ENCODE results near the gene RIMKLA. TPM values are rescaled to one million over a fixed set of nuclear protein-coding genes. Genes with fewer than 3 reads are reported as not detected.

Gene RIMKLA
- total and polyA plus RNA-seq, 2 of the 13 experiments (the other 11 are each of a cell fraction or from before 2014, with no cell fraction given) = 2.5 to 3.8 TPM

DNA sequence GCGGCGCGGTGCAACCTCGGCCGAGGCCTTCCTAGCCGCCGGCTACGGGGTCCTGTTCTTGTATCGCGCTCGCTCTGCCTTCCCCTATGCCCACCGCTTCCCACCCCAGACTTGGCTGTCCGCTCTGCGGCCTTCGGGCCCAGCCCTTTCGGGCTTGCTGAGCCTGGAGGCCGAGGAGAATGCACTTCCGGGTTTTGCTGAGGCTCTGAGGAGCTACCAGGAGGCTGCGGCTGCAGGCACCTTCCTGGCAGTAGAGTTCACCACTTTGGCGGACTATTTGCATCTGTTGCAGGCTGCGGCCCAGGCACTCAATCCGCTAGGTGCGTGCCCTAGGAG lies 76.1 kb downstream of the RIMKLA start (continued):
- TF ChIP-seq, protein P1, sequence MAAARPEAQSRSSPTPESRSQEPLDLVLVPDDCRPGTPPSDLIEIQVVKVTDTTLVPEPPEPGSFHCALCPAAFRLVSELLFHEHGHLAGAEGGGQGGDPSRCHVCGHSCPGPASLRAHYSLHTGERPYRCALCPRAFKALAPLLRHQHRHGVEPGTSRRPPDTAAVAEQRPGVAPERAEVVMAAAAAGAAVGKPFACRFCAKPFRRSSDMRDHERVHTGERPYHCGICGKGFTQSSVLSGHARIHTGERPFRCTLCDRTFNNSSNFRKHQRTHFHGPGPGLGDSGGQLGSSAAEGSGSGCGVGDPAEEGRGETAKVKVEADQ (CRISPR knock-in tag; IDR thresholded peaks at IDR 0.05; ENCODE audit: borderline replicate concordance) = no peak
- TF ChIP-seq ZNF572 (CRISPR knock-in tag; IDR thresholded peaks at IDR 0.05) = no peak
- no peak for TF ChIP-seq ZNF296 (CRISPR knock-in tag; conservative IDR thresholded peaks at IDR 0.05)
- TF ChIP-seq ZNF263 (CRISPR knock-in tag; IDR thresholded peaks at IDR 0.05) = no peak
- TF ChIP-seq KAT7 (CRISPR knock-in tag; IDR thresholded peaks at IDR 0.05; ENCODE audit: borderline replicate concordance) = no peak
- TF ChIP-seq, protein P2, sequence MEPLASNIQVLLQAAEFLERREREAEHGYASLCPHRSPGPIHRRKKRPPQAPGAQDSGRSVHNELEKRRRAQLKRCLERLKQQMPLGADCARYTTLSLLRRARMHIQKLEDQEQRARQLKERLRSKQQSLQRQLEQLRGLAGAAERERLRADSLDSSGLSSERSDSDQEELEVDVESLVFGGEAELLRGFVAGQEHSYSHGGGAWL (CRISPR knock-in tag; IDR thresholded peaks at IDR 0.05) = peak; percentile 72; the same call in 1 of the 2 replicates
- TF ChIP-seq, protein P3, sequence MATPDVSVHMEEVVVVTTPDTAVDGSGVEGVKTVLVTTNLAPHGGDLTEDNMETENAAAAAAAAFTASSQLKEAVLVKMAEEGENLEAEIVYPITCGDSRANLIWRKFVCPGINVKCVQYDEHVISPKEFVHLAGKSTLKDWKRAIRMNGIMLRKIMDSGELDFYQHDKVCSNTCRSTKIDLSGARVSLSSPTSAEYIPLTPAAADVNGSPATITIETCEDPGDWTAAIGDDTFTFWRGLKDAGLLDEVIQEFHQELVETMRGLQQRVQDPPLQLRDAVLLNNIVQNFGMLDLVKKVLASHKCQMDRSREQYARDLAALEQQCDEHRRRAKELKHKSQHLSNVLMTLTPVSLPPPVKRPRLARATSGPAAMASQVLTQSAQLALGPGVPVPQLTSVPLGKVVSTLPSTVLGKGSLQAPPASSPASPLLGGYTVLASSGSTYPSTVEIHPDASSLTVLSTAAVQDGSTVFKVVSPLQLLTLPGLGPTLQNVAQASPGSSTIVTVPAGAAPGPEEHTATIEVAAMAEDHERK (CRISPR knock-in tag; IDR thresholded peaks at IDR 0.05; ENCODE audit: low read depth) = no peak
- peak; percentile 11; the same call in 1 of the 2 replicates for TF ChIP-seq HIVEP1 (CRISPR knock-in tag; IDR thresholded peaks at IDR 0.05)
- no peak for TF ChIP-seq TBX2 (CRISPR knock-in tag; IDR thresholded peaks at IDR 0.05; ENCODE audit: borderline replicate concordance)
- TF ChIP-seq SP140L (CRISPR knock-in tag; IDR thresholded peaks at IDR 0.05; ENCODE audit: borderline replicate concordance) = no peak
- TF ChIP-seq HOXA7 (CRISPR knock-in tag; IDR thresholded peaks at IDR 0.05) = no peak
- TF ChIP-seq ZNF33B (CRISPR knock-in tag; IDR thresholded peaks at IDR 0.05) = no peak
- TF ChIP-seq ZSCAN22 (CRISPR knock-in tag; IDR thresholded peaks at IDR 0.05) = no peak
- no peak; the same call in 1 of the 2 replicates for TF ChIP-seq ZNF12 (CRISPR knock-in tag; IDR thresholded peaks at IDR 0.05)
- TF ChIP-seq DMAP1 (CRISPR knock-in tag; IDR thresholded peaks at IDR 0.05) = 0 out of 2 replicates have a peak, but pooled peaks have one; percentile 7
- TF ChIP-seq ZNF264 (CRISPR knock-in tag; IDR thresholded peaks at IDR 0.05) = no peak
- TF ChIP-seq, protein P4, sequence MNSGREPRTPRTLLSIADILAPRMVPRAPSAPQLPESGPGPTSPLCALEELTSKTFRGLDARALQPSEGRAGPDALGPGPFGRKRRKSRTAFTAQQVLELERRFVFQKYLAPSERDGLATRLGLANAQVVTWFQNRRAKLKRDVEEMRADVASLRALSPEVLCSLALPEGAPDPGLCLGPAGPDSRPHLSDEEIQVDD (CRISPR knock-in tag; IDR thresholded peaks at IDR 0.05; ENCODE audit: borderline replicate concordance) = no peak
- TF ChIP-seq TOE1 (CRISPR knock-in tag; IDR thresholded peaks at IDR 0.05) = no peak
- no peak for TF ChIP-seq STAT5B (CRISPR knock-in tag; IDR thresholded peaks at IDR 0.05)
- TF ChIP-seq XRCC5 (optimal IDR thresholded peaks at IDR 0.05; ENCODE audit: low read length) = no peak
- no peak for TF ChIP-seq RARG (CRISPR knock-in tag; IDR thresholded peaks at IDR 0.05; ENCODE audit: low read depth)
- TF ChIP-seq, protein P5, sequence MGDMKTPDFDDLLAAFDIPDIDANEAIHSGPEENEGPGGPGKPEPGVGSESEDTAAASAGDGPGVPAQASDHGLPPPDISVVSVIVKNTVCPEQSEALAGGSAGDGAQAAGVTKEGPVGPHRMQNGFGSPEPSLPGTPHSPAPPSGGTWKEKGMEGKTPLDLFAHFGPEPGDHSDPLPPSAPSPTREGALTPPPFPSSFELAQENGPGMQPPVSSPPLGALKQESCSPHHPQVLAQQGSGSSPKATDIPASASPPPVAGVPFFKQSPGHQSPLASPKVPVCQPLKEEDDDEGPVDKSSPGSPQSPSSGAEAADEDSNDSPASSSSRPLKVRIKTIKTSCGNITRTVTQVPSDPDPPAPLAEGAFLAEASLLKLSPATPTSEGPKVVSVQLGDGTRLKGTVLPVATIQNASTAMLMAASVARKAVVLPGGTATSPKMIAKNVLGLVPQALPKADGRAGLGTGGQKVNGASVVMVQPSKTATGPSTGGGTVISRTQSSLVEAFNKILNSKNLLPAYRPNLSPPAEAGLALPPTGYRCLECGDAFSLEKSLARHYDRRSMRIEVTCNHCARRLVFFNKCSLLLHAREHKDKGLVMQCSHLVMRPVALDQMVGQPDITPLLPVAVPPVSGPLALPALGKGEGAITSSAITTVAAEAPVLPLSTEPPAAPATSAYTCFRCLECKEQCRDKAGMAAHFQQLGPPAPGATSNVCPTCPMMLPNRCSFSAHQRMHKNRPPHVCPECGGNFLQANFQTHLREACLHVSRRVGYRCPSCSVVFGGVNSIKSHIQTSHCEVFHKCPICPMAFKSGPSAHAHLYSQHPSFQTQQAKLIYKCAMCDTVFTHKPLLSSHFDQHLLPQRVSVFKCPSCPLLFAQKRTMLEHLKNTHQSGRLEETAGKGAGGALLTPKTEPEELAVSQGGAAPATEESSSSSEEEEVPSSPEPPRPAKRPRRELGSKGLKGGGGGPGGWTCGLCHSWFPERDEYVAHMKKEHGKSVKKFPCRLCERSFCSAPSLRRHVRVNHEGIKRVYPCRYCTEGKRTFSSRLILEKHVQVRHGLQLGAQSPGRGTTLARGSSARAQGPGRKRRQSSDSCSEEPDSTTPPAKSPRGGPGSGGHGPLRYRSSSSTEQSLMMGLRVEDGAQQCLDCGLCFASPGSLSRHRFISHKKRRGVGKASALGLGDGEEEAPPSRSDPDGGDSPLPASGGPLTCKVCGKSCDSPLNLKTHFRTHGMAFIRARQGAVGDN (CRISPR knock-in tag; IDR thresholded peaks at IDR 0.05) = peak; percentile 48
- no peak for TF ChIP-seq ZNF230 (CRISPR knock-in tag; IDR thresholded peaks at IDR 0.05)
- TF ChIP-seq ZNF260 (CRISPR knock-in tag; IDR thresholded peaks at IDR 0.05; ENCODE audit: borderline replicate concordance, low read depth) = no peak
- TF ChIP-seq SUZ12 (IDR thresholded peaks at IDR 0.05; ENCODE audit: low read depth, low read length) = no peak
- TF ChIP-seq ZNF552 (CRISPR knock-in tag; IDR thresholded peaks at IDR 0.05; ENCODE audit: borderline replicate concordance) = no peak
- TF ChIP-seq ETV5 (CRISPR knock-in tag; IDR thresholded peaks at IDR 0.05; ENCODE audit: borderline replicate concordance) = no peak; the same call in 1 of the 2 replicates

Measured in HepG2 (cell line).